AG09309 (cell line): Measurements from ENCODE around the gene IL26.

ENCODE experiments used
- DNase-seq: peaks from one replicate; pipeline ENCODE4 v3.0.0-alpha.2; 2010; ENCODE audit warnings: low read depth
- H3K4me3 ChIP-seq: 2 replicates; pipeline ENCODE4 v1.5.1; 2011; ENCODE audit warnings: mild to moderate bottlenecking, low read depth, low read length, moderate library complexity; ENCODE audit not compliant: control insufficient read depth
- TF ChIP-seq, protein P1 (sequence below): IDR thresholded peaks from 2 replicates; pipeline ENCODE4 v1.5.1; 2011; ENCODE audit warnings: mild to moderate bottlenecking, low read depth, low read length, inconsistent platforms; ENCODE audit not compliant: insufficient read depth, control insufficient read depth; ENCODE audit errors: missing control alignments

Gene IL26

GRCh38 chr12:68207276-68207675 is 18.3 kb downstream of the IL26 start:
- H3K4me3 ChIP-seq, result no peak overlapping the region
- no peak for DNase-seq
- TF ChIP-seq, protein P1, sequence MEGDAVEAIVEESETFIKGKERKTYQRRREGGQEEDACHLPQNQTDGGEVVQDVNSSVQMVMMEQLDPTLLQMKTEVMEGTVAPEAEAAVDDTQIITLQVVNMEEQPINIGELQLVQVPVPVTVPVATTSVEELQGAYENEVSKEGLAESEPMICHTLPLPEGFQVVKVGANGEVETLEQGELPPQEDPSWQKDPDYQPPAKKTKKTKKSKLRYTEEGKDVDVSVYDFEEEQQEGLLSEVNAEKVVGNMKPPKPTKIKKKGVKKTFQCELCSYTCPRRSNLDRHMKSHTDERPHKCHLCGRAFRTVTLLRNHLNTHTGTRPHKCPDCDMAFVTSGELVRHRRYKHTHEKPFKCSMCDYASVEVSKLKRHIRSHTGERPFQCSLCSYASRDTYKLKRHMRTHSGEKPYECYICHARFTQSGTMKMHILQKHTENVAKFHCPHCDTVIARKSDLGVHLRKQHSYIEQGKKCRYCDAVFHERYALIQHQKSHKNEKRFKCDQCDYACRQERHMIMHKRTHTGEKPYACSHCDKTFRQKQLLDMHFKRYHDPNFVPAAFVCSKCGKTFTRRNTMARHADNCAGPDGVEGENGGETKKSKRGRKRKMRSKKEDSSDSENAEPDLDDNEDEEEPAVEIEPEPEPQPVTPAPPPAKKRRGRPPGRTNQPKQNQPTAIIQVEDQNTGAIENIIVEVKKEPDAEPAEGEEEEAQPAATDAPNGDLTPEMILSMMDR, result no peak

- no peak overlapping the region for H3K4me3 ChIP-seq
- no peak for DNase-seq
- TF ChIP-seq, protein P1, result no peak
Measured at GRCh38 chr12:68206446-68206845, 19.2 kb downstream of the IL26 start.

- no peak overlapping the region for H3K4me3 ChIP-seq
- no peak for DNase-seq
- TF ChIP-seq, protein P1, result no peak
Measured at GRCh38 chr12:68203460-68203875, 22.1 kb downstream of the IL26 start.

GRCh38 chr12:68200854-68201253 is 24.8 kb downstream of the IL26 start:
- TF ChIP-seq, protein P1, result no peak
- no peak for DNase-seq
- no peak overlapping the region for H3K4me3 ChIP-seq

- TF ChIP-seq, protein P1, result no peak
- no peak overlapping the region for H3K4me3 ChIP-seq
- DNase-seq, result no peak
Measured at GRCh38 chr12:68199127-68199526, 26.5 kb downstream of the IL26 start.

DNA sequence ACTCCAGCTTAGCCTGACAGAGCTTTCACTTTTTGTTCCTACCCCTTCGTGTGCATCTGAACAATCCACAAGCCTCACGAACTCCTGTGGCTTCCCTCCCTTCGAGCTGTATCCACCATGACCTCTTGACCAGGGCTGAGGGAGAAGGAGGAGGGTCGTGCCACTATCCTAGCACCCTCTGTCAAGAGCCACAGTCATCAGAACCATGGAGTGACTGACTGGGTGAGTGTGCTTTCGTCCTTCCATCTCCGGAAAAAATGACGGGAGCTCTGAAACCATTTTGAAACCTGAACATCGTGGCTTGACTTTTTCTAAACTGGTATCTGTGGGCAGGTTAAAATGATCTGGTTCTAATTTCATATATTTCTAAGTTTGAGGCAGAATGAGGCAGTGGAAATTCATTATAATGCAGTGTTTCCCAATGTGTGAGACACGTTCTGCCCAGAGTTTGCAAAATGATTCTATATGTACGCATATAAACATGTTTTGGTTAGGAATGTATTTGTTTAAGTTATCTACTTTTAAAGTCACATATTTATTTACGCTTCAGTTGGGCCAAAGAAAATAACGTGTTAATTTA is 27.0 kb downstream of the IL26 start:
- TF ChIP-seq, protein P1, result no peak
- no peak overlapping the region for H3K4me3 ChIP-seq
- DNase-seq, result no peak

DNA sequence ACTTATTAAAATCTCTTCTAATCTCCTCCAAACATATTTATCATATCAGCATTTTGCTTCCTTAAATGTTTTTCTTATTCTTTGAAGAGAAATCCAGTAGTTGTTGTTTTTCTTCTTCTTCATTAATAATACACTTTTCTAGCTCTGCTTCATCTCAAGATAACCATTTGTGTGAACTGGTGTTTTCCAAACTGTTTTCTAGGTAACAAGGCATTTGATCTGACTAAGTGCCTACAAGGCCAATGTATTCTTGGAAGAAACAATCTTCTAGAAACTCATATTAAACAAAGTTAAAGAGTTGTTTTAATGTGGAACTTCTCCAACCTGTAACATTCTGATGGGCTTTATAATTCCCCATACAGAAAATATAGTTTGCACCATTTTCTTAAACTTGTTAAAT is 35.3 kb downstream of the IL26 start:
- no peak overlapping the region for H3K4me3 ChIP-seq
- TF ChIP-seq, protein P1, result no peak
- no peak for DNase-seq
